GM18517 (cell line): ENCODE data around the gene UTP11.

Source experiments
- ATAC-seq: cut with Tn5 transposase; IDR thresholded peaks from one replicate; pipeline ENCODE4 v1.9.1; 2021; ENCODE audit warnings: mild to moderate bottlenecking, moderate library complexity; ENCODE audit not compliant: unreplicated experiment

The UTP11 gene

DNA sequence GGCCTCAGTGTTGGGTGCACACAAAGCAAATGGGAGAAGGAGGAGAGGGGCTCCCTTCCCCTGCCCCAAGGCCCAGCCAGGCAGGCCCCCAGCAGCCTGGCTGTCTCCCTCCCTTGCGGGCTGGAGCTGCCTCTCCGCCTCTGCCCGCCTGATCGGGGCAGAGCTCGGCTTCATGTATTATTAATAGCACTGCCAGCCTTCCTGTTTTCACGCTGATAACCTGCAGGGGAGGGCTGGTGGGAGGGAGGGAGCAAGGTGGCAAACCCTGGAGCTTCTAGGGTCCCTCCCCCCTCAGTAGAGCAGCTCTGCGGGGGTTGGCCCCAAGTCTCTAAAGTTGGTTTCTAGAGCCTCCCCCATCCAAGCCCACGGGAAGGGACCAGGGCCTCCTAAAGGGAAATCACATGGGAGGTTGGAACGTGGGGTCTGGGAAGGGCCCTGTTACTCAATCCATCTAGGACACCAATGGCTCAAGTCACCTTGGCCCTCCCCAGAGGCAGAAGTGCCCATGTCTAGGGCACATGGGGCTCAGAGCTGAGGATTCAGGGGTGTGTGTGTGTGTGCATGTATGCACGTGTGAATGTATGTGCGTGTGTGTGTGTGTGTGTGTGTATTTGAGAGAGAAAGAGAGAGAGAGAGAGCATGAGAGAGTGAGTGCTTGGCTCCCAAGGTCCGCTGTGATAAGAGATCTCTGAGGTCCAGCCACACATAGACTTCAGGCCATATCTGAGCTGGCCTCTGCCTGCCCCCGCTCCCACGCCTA is 55.9 kb downstream of the UTP11 start:
- no peak for ATAC-seq

DNA sequence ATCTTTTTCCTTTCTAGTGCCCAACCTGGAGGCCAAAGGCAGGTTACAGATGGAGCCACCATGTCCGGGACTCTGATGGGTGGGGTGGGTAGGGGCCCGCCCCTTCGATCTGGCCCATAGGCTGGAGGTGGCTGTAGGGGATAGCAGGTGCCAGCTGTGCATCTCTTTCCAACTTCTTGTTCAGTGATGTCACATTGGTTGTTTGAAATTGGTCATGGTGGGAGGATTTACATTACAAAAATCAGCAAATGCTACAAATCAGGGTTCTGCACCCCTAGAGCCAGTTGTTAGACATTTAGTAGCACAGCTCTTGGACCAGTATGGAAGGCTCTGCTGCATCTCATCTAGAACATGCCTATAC is 56.4 kb downstream of the UTP11 start:
- ATAC-seq = no peak

DNA sequence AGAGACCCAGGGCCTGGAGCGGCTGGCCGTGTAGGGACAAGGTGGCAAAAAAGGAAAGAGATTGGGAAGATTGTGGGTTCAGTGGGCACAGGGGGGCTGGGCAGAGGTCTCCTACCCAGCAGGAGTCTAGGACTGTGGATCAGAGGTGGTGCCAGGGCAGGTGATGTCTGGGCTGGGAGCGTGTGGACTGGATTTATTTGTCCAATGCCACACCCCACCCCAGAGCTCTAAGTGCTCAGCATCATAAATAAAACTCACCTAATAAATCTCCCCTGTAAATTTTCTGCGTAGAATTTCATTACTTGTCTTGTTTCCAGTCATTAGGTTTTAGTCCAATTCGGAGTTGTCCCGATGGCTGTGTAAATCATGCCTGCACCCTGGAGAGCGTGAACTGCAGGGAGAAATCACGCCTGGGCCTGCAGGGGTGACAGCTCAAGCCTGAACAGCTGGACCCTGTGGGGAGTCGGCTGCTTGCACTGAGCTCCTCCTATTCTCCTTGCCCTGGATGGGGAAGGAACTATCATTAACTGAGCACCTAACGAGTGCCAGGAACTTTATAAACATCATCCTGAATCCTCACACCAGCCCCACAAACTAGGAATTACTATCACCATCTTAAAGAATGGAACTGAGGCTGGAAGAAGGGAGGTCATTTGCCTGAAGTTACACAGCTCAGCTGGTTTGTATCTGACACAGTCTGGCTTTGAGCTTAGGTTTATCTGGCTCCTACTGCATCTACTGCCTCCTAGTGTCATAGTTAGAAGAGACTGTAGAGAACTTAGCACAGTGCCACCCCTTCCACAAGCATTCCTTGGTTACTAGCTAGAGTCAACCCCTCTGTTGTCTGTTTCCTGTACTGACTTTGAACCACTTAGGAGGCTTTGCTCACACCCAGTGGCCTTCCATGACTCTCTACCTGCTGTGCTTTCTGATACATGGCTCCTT is 59.0 kb downstream of the UTP11 start:
- ATAC-seq = no peak

DNA sequence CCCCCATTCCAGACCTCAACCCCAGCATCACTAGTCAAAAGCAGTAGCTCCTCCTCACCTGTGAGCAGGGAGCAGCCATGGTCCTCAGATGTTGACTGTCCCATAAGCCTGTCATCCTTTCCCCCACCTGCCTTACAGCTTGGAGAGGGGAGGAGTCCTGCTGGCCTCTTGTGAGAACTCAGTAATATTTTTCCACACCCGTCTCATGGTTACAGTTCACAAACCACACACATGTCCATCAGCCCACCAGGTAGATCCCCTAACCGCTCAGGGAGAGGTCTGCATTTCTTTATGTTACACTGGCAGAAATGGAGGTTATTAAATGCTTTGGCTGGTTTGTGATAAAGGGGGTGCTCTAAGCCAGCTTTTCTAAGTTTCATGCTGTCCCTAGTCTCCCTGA is 60.3 kb downstream of the UTP11 start:
- no peak for ATAC-seq

DNA sequence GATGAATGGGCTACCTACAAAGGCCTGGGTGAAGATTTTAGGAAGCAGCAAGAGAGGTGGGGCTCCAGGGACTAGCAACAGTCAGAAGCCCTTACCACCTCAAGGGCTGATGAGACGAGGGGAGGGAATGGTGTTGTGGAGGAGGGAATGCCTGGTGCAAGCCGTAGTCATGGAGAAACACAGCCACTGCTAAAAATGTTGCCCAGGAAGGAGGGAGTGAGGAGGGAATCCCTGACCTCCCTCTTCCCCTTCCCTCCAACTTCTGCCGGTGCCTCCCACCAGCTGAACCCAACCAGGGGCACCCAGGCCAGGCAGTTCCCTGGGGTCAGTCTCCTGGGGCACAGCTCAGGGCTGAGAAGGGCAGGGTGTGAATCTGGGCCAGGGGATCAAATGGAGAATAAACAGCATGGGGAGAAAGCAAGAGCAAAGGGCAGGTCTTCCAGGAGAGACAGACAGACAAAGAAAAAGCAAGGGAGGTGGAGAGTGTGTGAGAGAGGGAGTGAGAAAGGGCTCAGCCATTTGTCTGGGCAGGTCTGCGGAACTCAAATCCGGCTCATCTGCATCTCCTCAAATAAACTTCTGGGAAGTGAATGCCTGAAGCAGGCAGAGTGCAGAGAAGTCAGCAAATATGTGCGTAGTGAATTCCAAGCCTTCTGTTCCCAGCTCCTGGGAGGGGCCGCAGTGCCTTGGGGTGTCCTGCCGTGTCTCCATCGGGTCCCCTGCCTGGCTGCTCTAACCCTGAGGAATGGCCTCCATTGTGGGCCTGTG is 61.2 kb downstream of the UTP11 start:
- ATAC-seq = no peak

DNA sequence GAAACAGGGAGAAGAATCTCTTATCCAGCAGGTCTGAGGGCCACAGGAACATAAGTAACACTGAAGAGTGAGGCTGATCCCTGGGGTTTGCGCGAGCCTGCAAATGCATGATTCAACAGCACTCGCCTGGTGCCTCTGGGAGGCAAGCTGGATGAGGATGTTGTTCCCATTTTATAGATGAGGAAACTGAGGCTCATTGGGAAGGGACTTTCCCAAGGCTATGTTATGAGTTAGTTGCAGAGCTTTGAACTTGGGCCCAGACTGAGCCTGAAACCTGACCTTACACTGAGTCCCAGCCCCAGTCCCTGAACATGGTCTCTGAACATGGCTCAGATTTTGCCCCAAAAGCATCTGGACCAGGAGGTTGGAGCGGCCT is 61.8 kb downstream of the UTP11 start:
- no peak for ATAC-seq
